Epithelial cell of esophagus (primary cell): ENCODE data around the gene MNAT1.

Source experiments
- DNase-seq: peaks from one replicate; pipeline ENCODE4 v3.0.0; 2010; ENCODE audit warnings: low read depth
- H3K4me3 ChIP-seq: 2 replicates; pipeline ENCODE4 v1.5.1; 2011; ENCODE audit warnings: mild to moderate bottlenecking, low read length, control low read depth
- TF ChIP-seq, protein P1 (sequence below): IDR thresholded peaks from 2 replicates; pipeline ENCODE4 v1.5.1; 2011; ENCODE audit warnings: low read depth, mild to moderate bottlenecking, low read length, control low read depth, inconsistent platforms; ENCODE audit not compliant: insufficient read depth; ENCODE audit errors: missing control alignments

MNAT1 gene

DNA sequence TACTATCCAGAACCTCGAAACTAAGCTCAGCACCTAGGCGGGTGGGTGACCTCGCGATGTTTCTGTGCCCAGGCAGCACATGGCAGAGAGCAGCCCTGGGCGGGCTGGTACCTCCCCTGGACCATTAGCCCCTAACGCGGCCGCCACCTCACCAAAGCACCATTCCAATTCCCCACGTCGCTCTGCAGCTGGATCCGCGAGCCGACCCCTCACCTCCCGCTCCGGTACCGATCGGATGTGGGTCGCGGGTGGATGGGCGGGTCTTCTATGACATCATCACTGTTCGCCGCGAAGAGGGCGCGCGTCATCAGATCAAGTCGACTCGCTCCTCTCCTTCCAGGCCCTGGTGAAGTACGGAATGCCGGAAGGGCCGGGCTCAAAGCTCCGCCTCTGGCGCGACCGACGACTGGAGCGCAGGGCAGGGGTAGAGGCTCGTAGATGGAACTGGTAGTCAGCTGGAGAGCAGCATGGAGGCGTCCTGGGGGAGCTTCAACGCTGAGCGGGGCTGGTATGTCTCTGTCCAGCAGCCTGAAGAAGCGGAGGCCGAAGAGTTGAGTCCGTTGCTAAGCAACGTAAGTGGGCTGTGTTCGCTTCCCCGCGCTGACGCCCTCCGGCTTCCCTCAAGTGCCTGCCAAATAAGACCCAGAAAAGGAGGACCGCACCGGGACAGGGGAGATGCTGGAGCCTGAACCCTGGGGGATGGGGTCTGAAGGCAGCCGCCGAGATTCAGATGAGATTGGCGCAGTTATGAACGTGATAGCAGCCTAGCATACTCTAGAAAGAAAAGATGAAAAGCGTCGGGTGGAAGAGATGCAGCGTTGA, 246.5 kb downstream of the MNAT1 start, which contains the start of the genes SLC38A6 and TRMT5:
SLC38A6 (plus strand) TSS at position 435 of the 822 bp plus-strand sequence; CDS start at position 468, 33 bp downstream.
TRMT5 (minus strand) TSS at position 269 of the 822 bp plus-strand sequence; CDS start at position 163, 106 bp downstream.
- TF ChIP-seq, protein P1, sequence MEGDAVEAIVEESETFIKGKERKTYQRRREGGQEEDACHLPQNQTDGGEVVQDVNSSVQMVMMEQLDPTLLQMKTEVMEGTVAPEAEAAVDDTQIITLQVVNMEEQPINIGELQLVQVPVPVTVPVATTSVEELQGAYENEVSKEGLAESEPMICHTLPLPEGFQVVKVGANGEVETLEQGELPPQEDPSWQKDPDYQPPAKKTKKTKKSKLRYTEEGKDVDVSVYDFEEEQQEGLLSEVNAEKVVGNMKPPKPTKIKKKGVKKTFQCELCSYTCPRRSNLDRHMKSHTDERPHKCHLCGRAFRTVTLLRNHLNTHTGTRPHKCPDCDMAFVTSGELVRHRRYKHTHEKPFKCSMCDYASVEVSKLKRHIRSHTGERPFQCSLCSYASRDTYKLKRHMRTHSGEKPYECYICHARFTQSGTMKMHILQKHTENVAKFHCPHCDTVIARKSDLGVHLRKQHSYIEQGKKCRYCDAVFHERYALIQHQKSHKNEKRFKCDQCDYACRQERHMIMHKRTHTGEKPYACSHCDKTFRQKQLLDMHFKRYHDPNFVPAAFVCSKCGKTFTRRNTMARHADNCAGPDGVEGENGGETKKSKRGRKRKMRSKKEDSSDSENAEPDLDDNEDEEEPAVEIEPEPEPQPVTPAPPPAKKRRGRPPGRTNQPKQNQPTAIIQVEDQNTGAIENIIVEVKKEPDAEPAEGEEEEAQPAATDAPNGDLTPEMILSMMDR = no peak
- H3K4me3 ChIP-seq = peak within 1 kb of the TSS; percentile 92
- DNase-seq = peak; percentile 97

DNA sequence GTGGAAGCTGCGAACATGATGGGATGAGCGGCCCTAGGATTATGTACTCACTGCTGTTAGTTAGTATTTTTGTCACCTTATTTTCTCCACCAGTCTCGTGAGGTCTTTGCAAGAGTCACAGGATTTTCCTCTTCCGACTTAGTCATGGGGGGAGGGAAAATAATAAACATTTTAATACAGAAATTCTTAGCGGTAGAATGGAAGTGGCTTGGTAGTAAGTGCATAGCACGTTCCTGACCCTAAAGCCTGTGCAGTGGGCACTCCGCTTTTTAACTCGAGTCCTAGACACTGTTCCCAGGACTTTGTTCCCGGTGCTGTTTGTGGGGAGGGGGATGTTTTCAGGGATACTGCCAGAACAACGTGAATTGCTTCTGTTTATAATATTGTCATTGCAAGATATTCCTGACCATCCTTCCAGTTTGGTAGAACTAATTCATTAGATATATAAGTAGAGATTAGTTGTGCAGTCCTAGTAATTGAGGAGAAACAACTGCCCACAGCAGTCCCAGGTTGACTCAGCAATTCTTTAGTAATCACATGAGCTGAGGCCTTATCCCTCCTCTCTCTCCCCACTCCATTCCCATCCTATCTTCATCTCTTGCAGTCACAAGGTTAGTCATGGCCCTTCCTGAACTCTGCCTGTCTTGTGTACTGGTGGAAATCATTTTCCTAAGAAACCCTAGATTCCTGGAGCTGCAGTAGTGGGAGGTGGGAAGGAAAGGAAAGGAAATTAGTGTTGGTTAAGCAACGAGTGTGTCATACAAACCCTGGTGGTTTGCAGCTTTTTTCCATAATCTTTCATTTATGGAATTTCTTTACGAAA, 247.3 kb downstream of the MNAT1 start:
- peak; percentile 73 for DNase-seq
- peak overlapping the region; percentile 92 for H3K4me3 ChIP-seq
- TF ChIP-seq, protein P1 = no peak

DNA sequence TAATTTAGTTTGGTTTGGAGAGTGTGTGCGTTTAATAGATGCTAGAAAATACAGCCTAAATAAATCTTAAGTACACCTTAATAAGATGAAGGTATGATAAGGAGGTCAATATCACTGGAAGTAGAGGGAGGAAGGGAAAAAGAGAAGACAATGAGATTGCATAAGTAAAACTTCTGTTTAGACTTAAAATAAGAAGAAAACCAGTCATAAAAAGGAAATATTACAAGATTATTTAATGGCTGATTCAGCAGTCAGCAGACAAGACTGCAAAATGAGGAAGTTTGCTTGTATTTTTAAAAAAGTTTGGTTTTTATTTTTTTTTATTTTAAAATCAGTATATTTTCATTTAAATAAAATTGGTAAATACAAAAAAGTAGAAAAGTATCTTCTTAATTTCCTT, 249.6 kb downstream of the MNAT1 start:
- DNase-seq = no peak
- no peak overlapping the region for H3K4me3 ChIP-seq
- TF ChIP-seq, protein P1 = no peak

DNA sequence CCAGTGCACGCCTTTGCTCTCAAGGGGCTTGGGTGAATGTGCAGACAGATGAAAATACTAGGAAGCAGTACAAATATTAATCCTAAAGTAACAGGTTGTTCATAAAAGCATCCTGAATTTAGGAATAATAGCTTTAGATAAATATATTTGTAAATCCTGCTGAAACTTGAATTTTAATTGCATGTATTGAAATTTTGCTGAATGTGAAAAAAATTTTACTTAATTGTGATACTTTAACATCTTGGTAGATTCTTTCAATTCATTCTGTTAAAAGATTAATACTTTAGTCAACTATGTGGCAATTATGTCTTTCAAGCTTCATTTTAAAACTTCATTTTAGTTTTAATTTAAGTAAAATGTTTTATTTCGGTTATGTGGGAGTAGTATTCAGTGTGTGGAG, 251.9 kb downstream of the MNAT1 start:
- TF ChIP-seq, protein P1 = no peak

DNA sequence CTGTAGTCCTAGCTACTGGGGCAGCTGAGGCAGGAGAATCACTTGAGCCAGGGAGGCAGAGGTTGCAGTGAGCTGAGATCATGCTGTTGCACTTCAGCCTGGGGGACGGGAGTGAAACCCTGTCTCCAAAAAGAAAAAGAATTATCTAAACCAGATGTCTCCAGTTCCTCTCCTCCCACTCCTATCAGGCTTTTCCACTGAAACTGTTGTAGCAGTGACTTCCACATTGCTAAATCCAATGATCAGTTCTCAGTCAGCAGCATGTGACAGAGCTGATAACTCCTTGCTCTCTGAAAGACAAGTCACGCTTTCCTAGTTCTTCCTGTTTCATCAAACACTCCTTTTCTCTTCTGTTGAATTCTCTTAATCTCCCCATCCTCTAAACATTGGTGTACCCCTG, 255.0 kb downstream of the MNAT1 start:
- TF ChIP-seq, protein P1 = no peak
- no peak for DNase-seq
- no peak overlapping the region for H3K4me3 ChIP-seq

More for the DNA sequence above, 251.9 kb downstream of the MNAT1 start:
- no peak overlapping the region for H3K4me3 ChIP-seq
- DNase-seq = no peak

DNA sequence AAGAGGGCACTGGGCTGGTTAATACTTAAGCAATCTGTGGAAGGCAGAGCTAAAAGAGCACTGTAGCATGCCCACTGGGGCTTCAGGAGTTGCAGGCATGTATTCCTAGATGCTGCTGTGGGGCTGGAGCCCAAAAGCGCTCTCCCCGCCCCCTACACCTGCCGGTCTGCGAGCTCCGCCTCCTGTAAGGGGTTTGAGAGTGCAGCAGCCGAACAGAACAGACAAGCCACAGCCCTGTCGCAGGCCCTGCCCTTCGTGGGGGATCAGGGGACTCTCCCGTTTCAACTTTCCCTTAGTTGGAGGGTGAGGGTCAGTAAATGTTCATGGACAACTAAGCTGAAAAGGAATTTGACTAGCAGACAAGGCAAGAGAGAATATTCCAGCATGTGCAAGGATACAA, 264.1 kb downstream of the MNAT1 start:
- no peak for DNase-seq
- no peak overlapping the region for H3K4me3 ChIP-seq
- TF ChIP-seq, protein P1 = no peak
